Activated CD4-positive, alpha-beta T cell treated with anti-CD3 and anti-CD28 coated beads, Interleukin-2, amount 10 ng/mL, durations not matched to agents 24 days and 14 days (primary cell): ENCODE results near the gene PPP2R5C. TPM values are rescaled to one million over a fixed set of nuclear protein-coding genes. Genes with fewer than 3 reads are reported as not detected.

ENCODE experiments used
- DNase-seq: peaks from one replicate; pipeline ENCODE4 v3.0.0; 2022
- H3K27ac Mint-ChIP-seq: one replicate; pipeline ENCODE4 v1.8.0; 2022; ENCODE audit warnings: mild to moderate bottlenecking, mixed read lengths
- H3K27me3 Mint-ChIP-seq: one replicate; pipeline ENCODE4 v1.8.0; 2022; ENCODE audit warnings: mixed read lengths
- H3K36me3 Mint-ChIP-seq: one replicate; pipeline ENCODE4 v1.8.0; 2022; ENCODE audit warnings: low read depth, mild to moderate bottlenecking, mixed read lengths
- H3K4me1 Mint-ChIP-seq: one replicate; pipeline ENCODE4 v1.8.0; 2021; ENCODE audit warnings: mixed read lengths
- H3K4me3 Mint-ChIP-seq: one replicate; pipeline ENCODE4 v1.8.0; 2022; ENCODE audit warnings: mild to moderate bottlenecking, moderate library complexity, mixed read lengths
- H3K9me3 Mint-ChIP-seq: one replicate; pipeline ENCODE4 v1.8.0; 2021; ENCODE audit warnings: mixed read lengths
- intact Hi-C: fragments of 100-400 bp; cut with micrococcal nuclease; formaldehyde crosslinking; loops from one replicate; pipeline ENCODE4 v1.15.1; 2023
- total RNA-seq: library from RNA; stranded (reverse); gene quantifications from 2 replicates; pipeline ENCODE4 v1.2.3, GENCODE V29; 2022

Gene PPP2R5C
- total RNA-seq, 1 donor from 2014 or later, result 181 TPM

- H3K27ac Mint-ChIP-seq, result peak overlapping the region; percentile 93
- H3K4me3 Mint-ChIP-seq, result peak overlapping the region; percentile 82
- no peaks in the 10 kb centered on the region for H3K27me3 Mint-ChIP-seq
- H3K36me3 Mint-ChIP-seq, result peaks cover 31% of the 10 kb centered on the region
- DNase-seq, result no peak
- no peaks in the 10 kb centered on the region for H3K9me3 Mint-ChIP-seq
- intact Hi-C loops, result loop anchor here (5.0 kb wide), 2 partner anchors 33 to 103 kb away; no protein-coding TSS in a partner anchor
- H3K4me1 Mint-ChIP-seq, result peaks cover 69% of the 10 kb centered on the region
Measured at GRCh38 chr14:101875041-101875726, 113.7 kb downstream of the PPP2R5C start.

DNA sequence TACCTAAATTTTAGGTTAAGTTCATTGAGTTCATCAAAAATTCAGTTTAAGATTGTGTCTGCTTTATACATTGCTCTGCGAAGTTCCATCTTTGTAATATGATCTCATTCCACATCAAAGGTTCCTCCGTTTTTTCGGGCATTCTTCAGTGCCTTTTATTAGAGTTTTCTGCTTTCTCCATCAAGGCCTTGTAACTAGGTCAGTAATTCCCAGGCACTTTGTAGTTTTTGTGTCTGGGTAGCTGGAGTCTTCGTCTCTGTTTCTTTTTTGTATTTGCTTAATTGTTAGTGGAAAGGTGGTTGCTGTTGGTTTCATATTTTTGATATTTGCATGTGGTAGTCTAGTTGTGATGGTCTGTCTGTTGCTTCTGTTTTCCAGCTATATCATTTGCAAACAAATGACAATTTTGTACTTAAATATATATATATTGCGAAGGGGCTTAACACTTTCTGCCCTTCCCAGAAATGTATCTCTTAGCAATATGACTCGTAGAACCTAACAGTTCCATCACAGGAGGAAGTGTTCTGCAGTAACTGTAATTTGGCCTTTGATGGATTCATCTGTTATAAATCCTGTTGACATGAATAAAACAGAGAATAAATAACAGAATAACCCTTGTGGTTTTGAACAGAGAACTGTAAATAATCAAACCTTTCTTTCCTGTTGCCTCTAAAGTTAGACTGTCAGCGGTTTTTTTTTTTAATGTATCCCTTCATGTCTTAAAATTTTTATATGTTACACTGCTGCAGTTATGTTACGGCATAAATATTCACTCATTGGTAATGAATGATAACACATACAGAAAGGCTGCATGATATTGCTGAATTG is 114.4 kb downstream of the PPP2R5C start:
- Mint-ChIP-seq H3K36me3 (peaks cover 33% of the 10 kb centered on the region), H3K9me3 (no peaks in the 10 kb centered on the region)
- intact Hi-C loops, result loop anchor here (1.0 to 5.0 kb wide), 5 partner anchors 34 to 169 kb away; partner anchors contain the start of gene DYNC1H1

DNA sequence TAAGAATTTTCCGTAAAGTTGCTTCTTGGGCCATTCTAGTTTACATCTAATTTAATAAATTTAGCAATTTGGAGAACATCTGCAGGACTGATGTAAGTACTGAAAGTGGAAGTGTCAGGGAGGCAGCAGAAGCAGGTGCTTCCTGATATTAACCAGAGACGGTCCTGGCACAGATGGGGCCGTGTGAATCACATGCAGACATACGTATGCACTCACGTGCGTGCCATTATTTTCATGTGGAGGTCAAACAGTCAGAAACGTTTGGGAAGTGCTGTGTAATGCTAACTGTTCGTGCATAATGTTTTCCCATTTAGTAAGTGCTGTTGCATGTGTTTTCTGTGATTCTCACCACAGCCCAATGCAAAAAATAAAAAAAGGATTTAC is 115.0 kb downstream of the PPP2R5C start:
- intact Hi-C loops, result loop anchor here (1.0 to 5.0 kb wide), 5 partner anchors 34 to 170 kb away; partner anchors contain the start of gene DYNC1H1
- DNase-seq, result peak; percentile 88
- Mint-ChIP-seq H3K4me3 (peak overlapping the region; percentile 82), H3K27me3 (no peaks in the 10 kb centered on the region), H3K9me3 (no peaks in the 10 kb centered on the region), H3K4me1 (peaks cover 67% of the 10 kb centered on the region), H3K36me3 (peaks cover 33% of the 10 kb centered on the region), H3K27ac (peak overlapping the region; percentile 93)

More for the DNA sequence above, 114.4 kb downstream of the PPP2R5C start:
- Mint-ChIP-seq H3K4me3 (peak overlapping the region; percentile 82), H3K27me3 (no peaks in the 10 kb centered on the region), H3K27ac (peak overlapping the region; percentile 93), H3K4me1 (peaks cover 67% of the 10 kb centered on the region)
- DNase-seq, result no peak

GRCh38 chr14:101877766-101878165 is 116.3 kb downstream of the PPP2R5C start:
- Mint-ChIP-seq H3K36me3 (peaks cover 39% of the 10 kb centered on the region), H3K27me3 (no peaks in the 10 kb centered on the region), H3K4me1 (peaks cover 62% of the 10 kb centered on the region), H3K9me3 (no peaks in the 10 kb centered on the region), H3K4me3 (no peak overlapping the region), H3K27ac (peak overlapping the region; percentile 87)
- DNase-seq, result no peak
- intact Hi-C loops, result loop anchor here (2.0 to 5.0 kb wide), 3 partner anchors 35 to 171 kb away; no protein-coding TSS in a partner anchor

DNA sequence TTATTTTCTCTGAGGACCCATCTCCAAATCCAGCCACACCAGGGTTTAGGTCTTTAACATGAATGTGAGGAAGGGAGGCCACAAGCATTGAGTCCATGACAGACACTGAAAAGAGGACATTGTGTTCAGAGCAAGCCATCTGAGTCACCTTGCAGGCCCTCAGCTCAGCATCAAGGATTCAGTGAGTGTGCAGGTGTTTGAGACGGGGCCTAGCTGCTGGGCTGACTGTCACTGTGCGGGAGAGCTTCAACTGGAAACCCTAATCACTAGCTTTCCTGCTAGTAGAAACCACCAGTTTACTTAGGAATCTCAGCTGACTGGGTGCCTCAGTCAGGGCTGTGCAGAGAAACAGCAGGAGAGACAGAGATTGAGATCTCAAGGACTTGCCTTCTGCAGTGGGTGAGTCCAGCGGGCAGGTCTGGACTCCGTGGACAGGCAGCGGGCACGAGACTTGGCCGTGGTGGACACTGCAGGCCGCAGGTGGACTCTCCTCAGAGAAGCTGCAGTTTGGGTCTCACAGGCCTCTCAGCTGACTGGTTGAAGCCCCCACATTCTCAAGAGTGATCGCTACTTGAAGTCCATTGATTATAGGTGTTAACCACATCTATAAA is 116.8 kb downstream of the PPP2R5C start:
- Mint-ChIP-seq H3K9me3 (no peaks in the 10 kb centered on the region), H3K27me3 (no peaks in the 10 kb centered on the region), H3K27ac (peak overlapping the region; percentile 87), H3K36me3 (peaks cover 44% of the 10 kb centered on the region), H3K4me1 (peaks cover 62% of the 10 kb centered on the region), H3K4me3 (no peak overlapping the region)
- DNase-seq, result no peak
- intact Hi-C loops, result loop anchor here (5.0 kb wide), 2 partner anchors 36 to 106 kb away; no protein-coding TSS in a partner anchor

GRCh38 chr14:101878822-101879528 is 117.5 kb downstream of the PPP2R5C start:
- Mint-ChIP-seq H3K4me1 (peaks cover 56% of the 10 kb centered on the region), H3K27me3 (no peaks in the 10 kb centered on the region), H3K36me3 (peaks cover 48% of the 10 kb centered on the region), H3K9me3 (no peaks in the 10 kb centered on the region), H3K4me3 (no peak overlapping the region), H3K27ac (peak overlapping the region; percentile 87)
- no peak for DNase-seq
- intact Hi-C loops, result loop anchor here (5.0 kb wide), 2 partner anchors 37 to 107 kb away; no protein-coding TSS in a partner anchor

GRCh38 chr14:101879529-101880336 is 118.2 kb downstream of the PPP2R5C start:
- Mint-ChIP-seq H3K27me3 (no peaks in the 10 kb centered on the region), H3K27ac (peak overlapping the region; percentile 87), H3K4me3 (peak overlapping the region; percentile 28), H3K4me1 (peaks cover 54% of the 10 kb centered on the region), H3K36me3 (peaks cover 56% of the 10 kb centered on the region), H3K9me3 (no peaks in the 10 kb centered on the region)
- intact Hi-C loops, result loop anchor here (2.0 to 5.0 kb wide), 3 partner anchors 37 to 107 kb away; no protein-coding TSS in a partner anchor
- DNase-seq, result no peak

- Mint-ChIP-seq H3K4me1 (peaks cover 39% of the 10 kb centered on the region), H3K4me3 (no peak overlapping the region), H3K9me3 (no peaks in the 10 kb centered on the region), H3K27me3 (no peaks in the 10 kb centered on the region), H3K27ac (peak overlapping the region; percentile 75), H3K36me3 (peaks cover 63% of the 10 kb centered on the region)
- no peak for DNase-seq
- intact Hi-C loops, result loop anchor here (2.0 kb wide), 1 partner anchor 57 kb away; no protein-coding TSS in a partner anchor
Measured at GRCh38 chr14:101881426-101881825, 119.9 kb downstream of the PPP2R5C start.

DNA sequence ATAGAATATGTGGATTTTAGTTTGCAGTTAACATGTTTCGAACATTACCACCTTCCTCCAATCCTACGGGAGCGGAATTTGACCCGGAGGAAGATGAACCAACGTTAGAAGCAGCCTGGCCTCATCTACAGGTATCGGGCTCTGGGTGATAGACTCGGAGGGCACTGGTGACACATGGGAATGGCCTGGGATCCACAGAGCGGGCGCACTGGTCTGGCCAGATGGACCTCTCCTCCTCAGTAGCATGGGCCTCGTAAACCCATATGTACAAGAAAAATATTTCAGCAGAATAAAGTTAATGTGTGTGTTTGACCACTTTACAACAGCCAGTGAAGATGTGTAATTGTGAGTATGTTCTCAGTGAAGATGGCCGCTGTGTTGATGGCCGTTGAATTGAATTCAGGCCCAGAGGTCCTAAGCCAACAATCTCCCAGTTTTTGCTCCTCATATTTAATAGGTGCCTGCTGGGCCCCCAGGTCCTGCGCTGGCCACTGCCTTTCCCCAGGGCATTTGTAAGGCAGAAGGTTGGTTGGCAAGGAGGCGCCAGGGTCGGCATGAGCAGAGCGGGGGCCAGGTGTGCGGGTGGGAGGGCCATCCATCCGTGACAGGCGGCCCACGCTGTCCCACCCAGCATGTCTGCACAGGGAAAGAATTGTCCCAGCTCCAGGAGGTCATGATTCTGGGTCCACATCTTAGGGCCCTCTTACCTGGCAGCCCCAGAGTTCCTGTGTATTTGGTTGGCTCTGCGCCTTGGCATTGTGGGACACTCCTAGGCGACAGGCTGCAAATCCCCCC is 120.8 kb downstream of the PPP2R5C start:
- H3K36me3 Mint-ChIP-seq, result peaks cover 62% of the 10 kb centered on the region
- no peaks in the 10 kb centered on the region for H3K27me3 Mint-ChIP-seq
- no peaks in the 10 kb centered on the region for H3K9me3 Mint-ChIP-seq
- peaks cover 32% of the 10 kb centered on the region for H3K4me1 Mint-ChIP-seq
- no peak for DNase-seq
- H3K27ac Mint-ChIP-seq, result no peak overlapping the region
- intact Hi-C loops, result no loop called here
- H3K4me3 Mint-ChIP-seq, result no peak overlapping the region

- H3K36me3 Mint-ChIP-seq, result peaks cover 56% of the 10 kb centered on the region
- no peak overlapping the region for H3K27ac Mint-ChIP-seq
Measured at GRCh38 chr14:101884089-101884933, 122.8 kb downstream of the PPP2R5C start.

DNA sequence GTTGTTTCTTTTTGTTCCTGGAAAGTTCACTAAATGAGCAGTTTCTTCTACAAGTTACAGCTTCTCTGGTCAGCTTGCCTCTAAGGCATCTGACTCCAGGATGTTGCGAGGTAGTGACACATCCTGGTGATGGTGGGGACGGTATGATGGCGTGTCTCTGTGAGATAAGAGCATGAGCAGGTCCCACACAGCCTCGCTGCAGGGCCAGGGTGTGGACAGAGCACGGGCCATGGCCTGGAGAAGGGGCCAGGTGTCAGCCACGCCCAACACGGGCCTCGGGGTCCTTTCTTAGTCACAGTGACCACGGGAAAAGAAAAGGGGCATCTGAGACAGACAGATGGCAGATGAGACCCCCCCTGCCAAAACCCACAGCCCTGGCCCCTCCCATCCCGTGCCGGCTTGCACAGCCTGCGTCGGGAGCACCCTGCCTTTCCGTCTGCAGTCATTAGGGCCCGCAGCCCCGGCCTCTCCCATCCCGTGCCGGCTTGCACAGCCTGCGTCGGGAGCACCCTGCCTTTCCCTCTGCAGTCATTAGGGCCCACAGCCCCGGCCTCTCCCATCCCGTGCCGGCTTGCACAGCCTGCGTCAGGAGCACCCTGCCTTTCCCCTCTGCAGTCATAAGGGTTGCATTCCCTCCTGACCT is 123.5 kb downstream of the PPP2R5C start:
- no peak overlapping the region for H3K27ac Mint-ChIP-seq

More at GRCh38 chr14:101884089-101884933, 122.8 kb downstream of the PPP2R5C start:
- Mint-ChIP-seq H3K4me1 (peaks cover 15% of the 10 kb centered on the region), H3K9me3 (no peaks in the 10 kb centered on the region), H3K27me3 (no peaks in the 10 kb centered on the region), H3K4me3 (no peak overlapping the region)
- intact Hi-C loops, result no loop called here
- no peak for DNase-seq

More for the DNA sequence above, 123.5 kb downstream of the PPP2R5C start:
- Mint-ChIP-seq H3K9me3 (no peaks in the 10 kb centered on the region), H3K36me3 (peaks cover 57% of the 10 kb centered on the region), H3K4me1 (peaks cover 8% of the 10 kb centered on the region), H3K27me3 (no peaks in the 10 kb centered on the region), H3K4me3 (no peak overlapping the region)
- no peak for DNase-seq
- intact Hi-C loops, result no loop called here
